ENCODE data around the gene FAM43B.

The FAM43B gene

DNA sequence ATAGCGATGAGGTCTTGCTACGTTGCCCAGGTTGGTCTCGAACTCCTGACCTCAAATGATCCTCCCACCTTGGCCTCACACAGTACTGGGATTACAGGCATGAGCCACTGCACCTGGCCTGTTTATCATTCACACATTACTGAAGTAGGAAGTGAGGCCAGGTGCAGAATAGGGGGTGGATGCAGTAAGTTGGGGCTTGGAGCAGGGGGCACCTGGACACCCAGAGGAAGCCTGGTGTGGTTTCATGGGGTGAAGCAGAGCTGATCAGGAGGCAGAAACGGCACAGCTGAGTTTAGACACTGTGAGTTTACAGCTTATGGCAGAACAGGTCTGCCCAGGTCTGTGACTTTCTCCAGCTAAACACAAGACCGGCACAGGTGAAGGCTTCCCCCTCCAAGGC, 41.4 kb downstream of the FAM43B start:
- DNase-seq (ENCODE audit: low spot score), result no peak

DNA sequence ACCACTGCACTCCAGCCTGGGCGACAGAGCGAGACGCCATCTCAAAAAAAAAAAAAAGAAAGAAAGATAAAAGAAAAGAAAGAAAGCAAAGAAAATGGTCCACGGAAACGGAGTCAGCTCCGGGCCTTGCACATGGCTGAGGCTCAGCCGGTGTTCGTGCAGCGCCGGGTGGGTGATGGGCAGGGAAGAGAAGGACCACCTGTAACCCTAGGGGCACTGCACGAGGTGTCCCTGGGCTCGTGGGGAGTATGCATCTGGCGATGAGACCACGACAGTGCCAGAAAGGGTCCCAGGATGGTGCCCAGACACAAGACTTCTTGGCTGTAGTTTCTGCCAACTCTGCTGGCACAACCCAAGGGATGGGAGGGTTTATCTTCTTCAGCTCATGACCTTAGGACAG, 42.4 kb downstream of the FAM43B start:
- no peak for DNase-seq (ENCODE audit: low spot score)

DNA sequence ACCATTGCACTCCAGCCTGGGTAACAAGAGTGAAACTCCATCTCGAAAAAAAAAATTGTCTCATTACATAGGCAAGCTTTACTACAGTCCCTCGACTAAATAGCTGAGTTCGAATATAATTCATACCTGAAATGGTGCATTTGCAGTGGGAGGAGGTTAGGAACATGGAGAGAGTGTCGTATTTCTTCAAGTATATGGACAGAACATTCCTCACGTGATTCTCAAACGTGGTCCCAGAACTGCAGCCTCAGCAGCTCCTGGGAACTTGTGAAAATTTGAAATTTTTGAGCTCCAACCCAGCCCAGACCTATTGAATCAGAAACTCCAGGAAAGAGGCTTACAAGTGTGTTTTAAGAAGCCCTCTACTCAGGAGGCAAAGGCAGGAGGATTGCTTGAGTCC, 43.7 kb downstream of the FAM43B start:
- DNase-seq (ENCODE audit: low spot score), result no peak

DNA sequence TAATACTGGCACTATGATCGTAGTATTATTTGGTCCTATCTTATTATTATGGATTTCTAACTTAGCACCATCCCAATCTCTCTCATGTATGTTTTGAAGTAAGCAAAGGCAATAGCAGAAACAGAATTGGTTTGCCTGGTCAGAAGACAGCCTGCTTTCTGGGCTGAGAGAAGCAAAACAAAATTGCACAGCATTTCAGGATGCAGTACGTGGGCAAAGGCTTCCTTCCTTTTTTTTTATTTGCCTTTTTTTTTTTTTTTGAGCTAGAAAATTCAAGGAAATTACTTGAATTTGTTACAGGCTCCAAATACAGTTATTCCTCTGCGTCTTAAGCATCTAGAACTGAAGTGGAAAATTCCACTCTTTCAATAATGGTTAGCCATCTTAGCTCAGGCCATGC, 45.3 kb downstream of the FAM43B start:
- DNase-seq (ENCODE audit: low spot score), result no peak

DNA sequence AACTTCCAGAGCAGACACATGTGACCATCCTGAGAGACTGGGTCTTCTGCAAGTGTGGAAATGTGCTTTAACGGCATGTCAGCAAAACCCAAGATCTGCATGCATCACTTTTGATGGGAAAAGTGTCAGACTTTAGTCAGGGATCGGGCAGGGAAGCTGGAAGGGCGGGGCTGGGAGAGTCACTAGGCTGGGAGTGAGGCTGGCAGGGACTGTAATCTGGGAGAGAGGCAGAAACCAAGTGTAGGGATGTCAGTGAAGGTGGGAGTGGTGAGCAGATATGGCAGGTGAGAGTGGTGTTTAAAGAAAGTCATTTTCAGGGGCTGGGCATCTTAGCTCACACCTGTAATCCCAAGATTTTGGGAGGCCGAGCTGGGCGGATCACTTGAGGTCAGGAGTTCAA, 47.8 kb downstream of the FAM43B start:
- DNase-seq (ENCODE audit: low spot score), result no peak

DNA sequence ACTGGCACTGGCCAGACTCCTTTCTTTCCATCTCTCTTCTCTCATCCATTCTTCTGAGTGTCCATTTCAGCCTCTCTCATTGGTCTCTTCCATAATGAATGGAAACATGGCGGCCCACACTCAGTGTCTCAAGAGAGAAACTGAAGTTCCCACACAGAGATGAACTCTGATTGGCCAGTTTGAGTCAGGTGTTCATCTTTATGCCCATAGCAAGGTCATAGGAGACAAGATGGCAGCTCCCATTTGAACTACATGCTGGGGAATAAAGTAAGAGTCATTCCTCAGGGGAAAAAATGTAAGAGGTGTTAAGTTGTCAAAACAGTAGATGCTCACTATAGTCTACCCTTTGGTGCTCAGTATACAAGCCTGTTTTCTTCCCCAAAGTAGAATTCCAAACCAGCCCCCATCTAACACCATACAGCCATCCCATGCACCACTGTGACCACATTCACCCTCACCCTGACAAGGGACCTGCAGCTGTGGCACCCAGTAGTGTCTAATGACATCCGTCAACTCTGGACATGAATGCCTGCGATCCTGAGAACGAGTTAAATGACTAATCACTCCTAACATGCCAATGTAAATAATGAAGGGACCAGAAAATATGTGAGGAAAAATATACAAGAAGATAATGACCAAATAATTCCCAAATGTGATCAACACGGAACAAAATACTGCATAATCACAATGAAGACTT, 48.9 kb downstream of the FAM43B start:
- DNase-seq (ENCODE audit: low spot score), result no peak

DNA sequence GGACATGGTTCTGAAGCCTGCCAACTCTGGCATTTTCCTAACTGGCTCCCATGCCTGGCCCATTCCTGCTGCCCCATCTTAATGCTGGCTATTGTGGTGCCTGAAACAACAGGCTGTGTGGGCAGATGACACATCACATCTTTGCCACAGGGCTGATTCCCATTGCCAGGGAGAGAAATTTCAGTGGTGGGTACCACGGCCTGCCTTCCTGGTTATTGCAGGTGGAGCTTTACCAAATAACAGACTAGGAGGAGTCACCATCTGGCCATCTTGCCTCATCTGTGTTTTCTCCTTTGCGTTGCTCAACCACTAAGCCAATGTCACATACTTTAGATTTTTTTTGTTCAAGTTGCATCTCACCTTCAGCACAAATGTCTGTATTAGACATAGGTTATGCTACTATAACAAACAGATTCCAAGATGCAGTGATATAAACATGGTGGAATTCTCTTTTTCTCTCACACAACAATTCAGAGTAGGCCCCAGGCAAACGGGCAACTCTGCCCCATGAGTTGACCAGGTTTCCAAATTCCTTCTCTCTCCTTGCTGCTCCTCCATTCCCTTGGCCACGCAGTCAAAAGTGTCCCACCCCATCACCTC, 50.6 kb downstream of the FAM43B start:
- no peak for DNase-seq (ENCODE audit: low spot score)

DNA sequence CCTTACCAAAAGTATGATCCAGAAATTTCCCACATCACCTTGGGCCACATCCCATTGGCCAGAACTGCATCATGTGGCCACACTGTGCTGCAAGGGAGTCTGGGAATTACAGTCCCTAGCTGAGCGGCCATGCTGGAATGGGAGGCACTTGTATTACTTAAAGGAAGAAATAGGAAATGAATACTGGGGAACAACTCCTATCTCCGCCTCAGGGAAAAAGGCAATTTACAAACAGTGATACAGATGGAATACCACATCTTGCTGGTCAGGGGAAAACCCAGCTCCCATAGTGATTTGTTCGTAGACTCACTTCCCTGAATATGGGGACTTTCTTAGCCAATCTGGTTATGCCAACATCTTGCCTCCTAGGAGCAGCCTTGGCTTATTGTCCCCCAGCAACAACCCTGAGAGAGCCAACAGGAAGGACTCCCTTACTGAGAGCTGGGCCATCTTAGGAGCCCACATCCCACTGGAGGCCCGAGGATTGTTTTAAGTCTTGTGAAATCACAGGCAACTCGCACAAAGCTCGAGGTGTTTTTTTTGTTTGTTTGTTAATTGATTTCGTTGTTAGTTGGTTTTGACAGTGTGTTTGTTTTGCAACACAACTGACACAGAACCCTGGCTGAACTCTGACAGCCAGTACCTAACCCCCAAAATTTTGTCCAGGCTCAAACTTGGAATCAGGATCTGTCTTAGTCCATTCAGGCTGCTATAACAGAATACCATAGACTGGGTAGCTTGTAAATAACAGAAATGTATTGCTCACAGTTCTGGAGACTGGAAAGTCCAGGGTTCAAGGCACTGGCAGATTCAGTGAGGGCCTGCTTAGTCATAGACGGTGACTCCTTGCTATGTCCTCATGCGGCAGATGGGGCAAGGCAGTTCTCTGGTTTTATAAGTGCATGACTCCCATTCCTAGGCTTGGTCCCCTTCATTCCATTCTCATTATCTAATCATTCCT, 51.4 kb downstream of the FAM43B start:
- DNase-seq (ENCODE audit: low spot score), result no peak
